OCI-LY1 (cell line): ENCODE results near the gene SYT7.

ENCODE experiments used
- EZH2 ChIP-seq: fragments of 200-600 bp; sonication (generic), shearing (Covaris generic); IDR thresholded peaks from 2 replicates; pipeline ENCODE4 v1.8.0; 2017; ENCODE audit warnings: borderline replicate concordance, mixed run types, mild to moderate bottlenecking, antibody characterized with exemption, low read length, moderate library complexity, mixed read lengths
- TF ChIP-seq, protein P1 (sequence below): fragments of 200-600 bp; sonication (generic), shearing (Covaris generic); IDR thresholded peaks from 2 replicates; pipeline ENCODE4 v1.5.1; 2017; ENCODE audit warnings: mild to moderate bottlenecking, antibody characterized with exemption, low read length, moderate library complexity, mixed read lengths

DNA sequence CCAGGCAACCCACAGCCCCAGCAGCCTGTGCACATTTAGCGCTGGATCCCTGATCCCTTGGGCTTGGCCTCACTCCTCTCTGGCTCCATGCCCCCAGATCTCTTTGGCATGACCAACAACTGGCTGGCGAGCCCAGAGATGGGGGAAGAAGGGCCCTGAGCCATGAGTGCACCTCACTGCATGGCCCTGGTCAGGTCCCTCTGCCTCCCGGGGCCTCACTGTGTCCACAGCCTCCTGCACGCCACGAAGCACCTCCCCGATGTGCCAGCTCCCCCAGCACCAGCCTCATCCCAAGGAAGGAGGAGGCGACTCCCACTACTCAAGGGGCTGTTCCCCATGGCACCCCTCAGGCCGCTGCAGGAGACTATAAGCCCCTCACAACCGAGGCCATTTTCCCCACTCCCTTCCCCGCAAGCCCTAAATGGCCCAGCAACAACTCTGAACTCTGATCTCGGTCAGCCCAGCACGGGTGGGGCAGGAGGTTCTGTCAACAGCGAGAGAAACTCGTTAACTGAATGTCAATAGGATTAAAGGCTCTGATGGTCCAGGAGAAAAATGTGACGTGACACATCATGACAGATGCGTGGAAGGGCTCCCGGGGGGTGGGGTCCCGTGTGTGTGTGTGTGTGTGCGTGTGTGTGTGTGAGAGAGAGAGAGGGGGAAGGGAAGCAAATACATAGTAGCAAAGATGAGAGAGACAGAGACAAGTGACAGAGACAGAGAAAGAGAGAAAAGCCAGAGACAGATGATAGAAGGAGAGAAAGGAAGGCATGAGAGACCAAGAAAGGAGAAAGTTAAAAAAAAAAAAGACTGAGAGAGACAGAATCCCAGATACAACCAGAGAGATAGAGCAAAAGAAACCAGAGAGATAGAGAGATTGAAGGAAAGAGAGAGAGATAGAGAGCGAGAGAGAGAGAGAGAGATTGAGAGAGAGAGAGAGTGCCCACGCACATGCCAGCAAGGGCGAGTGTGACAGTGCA lies 28.4 kb upstream of the SYT7 start:
- TF ChIP-seq, protein P1, sequence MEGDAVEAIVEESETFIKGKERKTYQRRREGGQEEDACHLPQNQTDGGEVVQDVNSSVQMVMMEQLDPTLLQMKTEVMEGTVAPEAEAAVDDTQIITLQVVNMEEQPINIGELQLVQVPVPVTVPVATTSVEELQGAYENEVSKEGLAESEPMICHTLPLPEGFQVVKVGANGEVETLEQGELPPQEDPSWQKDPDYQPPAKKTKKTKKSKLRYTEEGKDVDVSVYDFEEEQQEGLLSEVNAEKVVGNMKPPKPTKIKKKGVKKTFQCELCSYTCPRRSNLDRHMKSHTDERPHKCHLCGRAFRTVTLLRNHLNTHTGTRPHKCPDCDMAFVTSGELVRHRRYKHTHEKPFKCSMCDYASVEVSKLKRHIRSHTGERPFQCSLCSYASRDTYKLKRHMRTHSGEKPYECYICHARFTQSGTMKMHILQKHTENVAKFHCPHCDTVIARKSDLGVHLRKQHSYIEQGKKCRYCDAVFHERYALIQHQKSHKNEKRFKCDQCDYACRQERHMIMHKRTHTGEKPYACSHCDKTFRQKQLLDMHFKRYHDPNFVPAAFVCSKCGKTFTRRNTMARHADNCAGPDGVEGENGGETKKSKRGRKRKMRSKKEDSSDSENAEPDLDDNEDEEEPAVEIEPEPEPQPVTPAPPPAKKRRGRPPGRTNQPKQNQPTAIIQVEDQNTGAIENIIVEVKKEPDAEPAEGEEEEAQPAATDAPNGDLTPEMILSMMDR: no peak
- no peak for TF ChIP-seq EZH2
